Fibroblast of lung (primary cell): ENCODE measurements around the gene VGF.

ENCODE experiments used
- CTCF ChIP-seq, 2 donors: IDR thresholded peaks in 1 of 2; conservative IDR thresholded peaks in 1 of 2; 1 replicate in 1 of 2; 2 replicates in 1 of 2; pipeline ENCODE4 v1.5.1; 2011 to 2012; ENCODE audit warnings: low read length in 2 of 2, control low read depth in 1 of 2, inconsistent platforms in 1 of 2, low read depth in 1 of 2, mild to moderate bottlenecking in 1 of 2
- EZH2 ChIP-seq: IDR thresholded peaks from 2 replicates; pipeline ENCODE4 v1.5.1; 2012; ENCODE audit warnings: low read length, control low read depth, mild to moderate bottlenecking; ENCODE audit errors: missing control alignments

- TF ChIP-seq CTCF (conservative IDR thresholded peaks at IDR 0.05 in 1 of 2, IDR thresholded peaks at IDR 0.05 in 1 of 2; ENCODE audit: low read depth in 1 of 2, low read length in 2 of 2) (peak; percentile 26 to 41), EZH2 (no peak)
Measured at GRCh38 chr7:101126651-101127459, 38.5 kb downstream of the VGF start, which contains the start of gene SERPINE1.
